GM12878 (cell line): ENCODE results near the gene TADA3.

Experiments
- BRCA1 ChIP-seq: IDR thresholded peaks from 2 replicates; pipeline ENCODE4 v1.6.1; 2011; ENCODE audit warnings: low read depth, low read length, improper control_type of control experiment
- CHD4 ChIP-seq: fragments of 200-600 bp; sonication (generic); IDR thresholded peaks from 2 replicates; pipeline ENCODE4 v1.6.1; 2016; ENCODE audit warnings: mild to moderate bottlenecking
- CREM ChIP-seq: IDR thresholded peaks from 2 replicates; pipeline ENCODE4 v1.6.1; 2014; ENCODE audit warnings: antibody characterized with exemption, low read depth
- CTCF ChIP-seq, 3 experiments: IDR thresholded peaks in 2 of 3; conservative IDR thresholded peaks in 1 of 3; 2 replicates each; pipeline ENCODE4 v1.5.1; 2011; ENCODE audit warnings: low read depth in 3 of 3, low read length in 3 of 3, mild to moderate bottlenecking in 3 of 3, control low read depth in 2 of 3, moderate library complexity in 2 of 3, inconsistent platforms in 1 of 3, mixed read lengths in 1 of 3; ENCODE audit not compliant: control insufficient read depth in 2 of 3, insufficient read depth in 1 of 3; ENCODE audit errors: extremely low read depth in 1 of 3
- ELK1 ChIP-seq: IDR thresholded peaks from 2 replicates; pipeline ENCODE4 v1.6.1; 2012; ENCODE audit warnings: low read depth, low read length, improper control_type of control experiment
- EP300 ChIP-seq, 2 experiments: fragments of 150-350 bp in 1 of 2; IDR thresholded peaks; 2 replicates each; pipeline ENCODE4 v1.6.1; 2011 to 2012; ENCODE audit warnings: low read depth in 2 of 2, low read length in 2 of 2, borderline replicate concordance in 1 of 2, improper control_type of control experiment in 1 of 2, inconsistent platforms in 1 of 2; ENCODE audit not compliant: control insufficient read depth in 1 of 2
- MTA3 ChIP-seq: IDR thresholded peaks from 2 replicates; pipeline ENCODE4 v1.6.1; 2012; ENCODE audit warnings: low read length, inconsistent platforms, borderline replicate concordance
- POLR2AphosphoS5 ChIP-seq: IDR thresholded peaks from 2 replicates; pipeline ENCODE4 v1.6.1; 2011; ENCODE audit warnings: mild to moderate bottlenecking, low read length, inconsistent platforms
- RFX5 ChIP-seq: IDR thresholded peaks from 2 replicates; pipeline ENCODE4 v1.6.1; 2011; ENCODE audit warnings: low read depth, low read length, improper control_type of control experiment
- SMARCA5 ChIP-seq: fragments of 450-650 bp; IDR thresholded peaks from 2 replicates; pipeline ENCODE4 v1.6.1; 2017; ENCODE audit warnings: mild to moderate bottlenecking
- TCF7 ChIP-seq: IDR thresholded peaks from 2 replicates; pipeline ENCODE4 v1.6.1; 2014; ENCODE audit warnings: antibody characterized with exemption, borderline replicate concordance
- ZZZ3 ChIP-seq: IDR thresholded peaks from 2 replicates; pipeline ENCODE4 v1.6.1; 2011; ENCODE audit warnings: low read depth; ENCODE audit not compliant: control insufficient read depth, insufficient read length

GRCh38 chr3:9815986-9816385, 23.7 kb upstream of the TADA3 start:
- TF ChIP-seq CTCF (IDR thresholded peaks at IDR 0.05 in 2 of 3, conservative IDR thresholded peaks at IDR 0.05 in 1 of 3; ENCODE audit: control insufficient read depth in 2 of 3, extremely low read depth in 1 of 3, insufficient read depth in 1 of 3, low read depth in 3 of 3, low read length in 3 of 3) (no peak), CREM (no peak), POLR2AphosphoS5 (no peak), CHD4 (no peak), ELK1 (no peak), TCF7 (no peak), MTA3 (no peak), BRCA1 (no peak), RFX5 (no peak), EP300 (IDR thresholded peaks at IDR 0.05; ENCODE audit: borderline replicate concordance in 1 of 2, control insufficient read depth in 1 of 2, low read depth in 2 of 2, low read length in 2 of 2) (no peak), ZZZ3 (no peak), SMARCA5 (no peak)
